Daoy (cell line): Measurements from ENCODE around the gene LAMA2. TPM values are rescaled to one million over a fixed set of nuclear protein-coding genes. Genes with fewer than 3 reads are reported as not detected.
"Not testable (repeated sequence)": the region's sequence is repeated elsewhere in the genome, so short reads cannot be mapped to it uniquely, and the experiment has no call there.

Source experiments
- DNase-seq: peaks from one replicate; pipeline ENCODE4 v3.0.0-alpha.2; 2015; ENCODE audit warnings: low read depth
- total RNA-seq: library from RNA; depleted of rRNA; stranded (reverse); fragments of >200 nt; shearing (Covaris generic); gene quantifications from 2 replicates; pipeline ENCODE4 v1.2.3, GENCODE V29; 2014

Gene LAMA2
- total RNA-seq, 1 experiment from 2014 or later, result 0.46 TPM

GRCh38 chr6:129124347-129124746 lies 241.4 kb downstream of the LAMA2 start:
- DNase-seq, result no peak

- no peak for DNase-seq
These were observed 247.2 kb downstream of the LAMA2 start for GRCh38 chr6:129130106-129130505.

- no peak for DNase-seq
These were observed 248.2 kb downstream of the LAMA2 start for GRCh38 chr6:129130959-129131681.

- DNase-seq, result no peak
These were observed 250.8 kb downstream of the LAMA2 start for GRCh38 chr6:129133770-129134192.

GRCh38 chr6:129134535-129134934 lies 251.6 kb downstream of the LAMA2 start:
- no peak for DNase-seq

- DNase-seq, result no peak
These were observed 252.5 kb downstream of the LAMA2 start for GRCh38 chr6:129135451-129135850.

GRCh38 chr6:129136751-129137150 lies 253.8 kb downstream of the LAMA2 start:
- no peak for DNase-seq

GRCh38 chr6:129138739-129139405 lies 255.9 kb downstream of the LAMA2 start:
- no peak for DNase-seq

GRCh38 chr6:129140526-129140925 lies 257.6 kb downstream of the LAMA2 start:
- DNase-seq, result no peak

GRCh38 chr6:129141499-129141898 lies 258.6 kb downstream of the LAMA2 start:
- no peak for DNase-seq

GRCh38 chr6:129146902-129147301 lies 264.0 kb downstream of the LAMA2 start:
- DNase-seq, result no peak

- DNase-seq, result no peak
These were observed 267.6 kb downstream of the LAMA2 start for GRCh38 chr6:129150507-129150906.

GRCh38 chr6:129153257-129153656 lies 270.3 kb downstream of the LAMA2 start:
- no peak for DNase-seq

GRCh38 chr6:129159242-129159641 lies 276.3 kb downstream of the LAMA2 start:
- DNase-seq, result not testable (repeated sequence)

- no peak for DNase-seq
These were observed 279.7 kb downstream of the LAMA2 start for GRCh38 chr6:129162605-129163004.

GRCh38 chr6:129163551-129163950 lies 280.6 kb downstream of the LAMA2 start:
- DNase-seq, result no peak

- DNase-seq, result no peak
These were observed 281.1 kb downstream of the LAMA2 start for GRCh38 chr6:129164032-129164431.

- not testable (repeated sequence) for DNase-seq
These were observed 289.5 kb downstream of the LAMA2 start for GRCh38 chr6:129172279-129172995.

GRCh38 chr6:129175066-129175465 lies 292.1 kb downstream of the LAMA2 start:
- DNase-seq, result peak; percentile 13

- no peak for DNase-seq
These were observed 294.9 kb downstream of the LAMA2 start for GRCh38 chr6:129177801-129178200.

GRCh38 chr6:129179283-129179682 lies 296.3 kb downstream of the LAMA2 start:
- DNase-seq, result no peak

GRCh38 chr6:129181001-129181400 lies 298.1 kb downstream of the LAMA2 start:
- no peak for DNase-seq

- DNase-seq, result no peak
These were observed 300.3 kb downstream of the LAMA2 start for GRCh38 chr6:129183187-129183591.
